ENCODE data around the gene REC114. TPM values are rescaled to one million over a fixed set of nuclear protein-coding genes. Genes with fewer than 3 reads are reported as not detected.

The REC114 gene
- total and polyA plus RNA-seq, 12 donors: 0.28 to 0.62 (median 0.44) TPM; not detected in 8

GRCh38 chr15:73570355-73571032, 127.5 kb downstream of the REC114 start:
- no peak for TF ChIP-seq CTCF (IDR thresholded peaks at IDR 0.05)
- Histone ChIP-seq H3K4me3 (no peak overlapping the region), H3K27me3 (no peaks in the 10 kb centered on the region), H3K4me1 (peaks cover 0 to 37% (median 22%) of the 10 kb centered on the region in 9 donors), H3K27ac (no peak overlapping the region), H3K36me3 (peaks cover 0 to 100% (median 52%) of the 10 kb centered on the region in 9 donors), H3K9me3 (no peaks in the 10 kb centered on the region)
- 82 to 89% methylated on average over 7 of the region's 7 CpGs for WGBS, 2 donors
- intact Hi-C loops (cut with DNase I): loop anchor here in 1 of 10 donors (5.0 kb wide), 1 partner anchor 37 kb away; no protein-coding TSS in a partner anchor
- no peak for ATAC-seq
- no peak for DNase-seq

- WGBS, 2 donors: 88 to 89% methylated on average over 5 of the region's 5 CpGs
- peaks cover 3 to 45% (median 24%) of the 10 kb centered on the region in 9 donors for H3K4me1 ChIP-seq
- intact Hi-C loops (cut with DNase I): loop anchor here in 1 of 10 donors (5.0 kb wide), 1 partner anchor 36 kb away; no protein-coding TSS in a partner anchor
Observed at GRCh38 chr15:73571346-73571745, 128.4 kb downstream of the REC114 start.

GRCh38 chr15:73572296-73572695, 129.3 kb downstream of the REC114 start:
- no peak overlapping the region for H3K4me3 ChIP-seq
- H3K27ac ChIP-seq: no peak overlapping the region
- intact Hi-C loops (cut with DNase I): loop anchor here in 1 of 10 donors (5.0 kb wide), 1 partner anchor 35 kb away; no protein-coding TSS in a partner anchor
- peaks cover 3 to 43% (median 24%) of the 10 kb centered on the region in 9 donors for H3K4me1 ChIP-seq
- H3K27me3 ChIP-seq: no peaks in the 10 kb centered on the region
- H3K36me3 ChIP-seq: peaks cover 0 to 100% (median 50%) of the 10 kb centered on the region in 9 donors
- DNase-seq (no peak), ATAC-seq (no peak)
- 70 to 73% methylated on average over 5 of the region's 5 CpGs for WGBS, 2 donors
- H3K9me3 ChIP-seq: no peaks in the 10 kb centered on the region
- TF ChIP-seq CTCF (IDR thresholded peaks at IDR 0.05): no peak

More at GRCh38 chr15:73571346-73571745, 128.4 kb downstream of the REC114 start:
- no peaks in the 10 kb centered on the region for H3K27me3 ChIP-seq
- ATAC-seq: no peak
- DNase-seq: no peak
- no peak overlapping the region for H3K27ac ChIP-seq
- H3K9me3 ChIP-seq: no peaks in the 10 kb centered on the region
- H3K4me3 ChIP-seq: no peak overlapping the region
- no peak for TF ChIP-seq CTCF (IDR thresholded peaks at IDR 0.05)
- peaks cover 0 to 100% (median 52%) of the 10 kb centered on the region in 9 donors for H3K36me3 ChIP-seq

GRCh38 chr15:73573037-73573436, 130.1 kb downstream of the REC114 start:
- whole genome bisulfite sequencing, 2 donors: 54 to 65% methylated on average over 1 of the region's 1 CpG
- intact Hi-C loops (cut with DNase I): loop anchor here in 1 of 10 donors (5.0 kb wide), 1 partner anchor 34 kb away; no protein-coding TSS in a partner anchor
- Histone ChIP-seq H3K9me3 (no peaks in the 10 kb centered on the region), H3K27ac (peak overlapping the region in 7 of 10 donors; percentile 9 to 32 (median 19)), H3K4me3 (no peak overlapping the region), H3K36me3 (peaks cover 0 to 100% (median 42%) of the 10 kb centered on the region in 9 donors), H3K4me1 (peaks cover 3 to 43% (median 24%) of the 10 kb centered on the region in 9 donors), H3K27me3 (no peaks in the 10 kb centered on the region)
- DNase-seq: no peak
- no peak for TF ChIP-seq CTCF (IDR thresholded peaks at IDR 0.05)
- no peak for ATAC-seq
